HG03095 (cell line): Measurements from ENCODE around the gene VWA7.
A peak's percentile ranks its signal among the peaks of the same experiment; 100 is the strongest.
"Not testable (repeated sequence)": the region's sequence is repeated elsewhere in the genome, so short reads cannot be mapped to it uniquely, and the experiment has no call there.

Experiments
- ATAC-seq: cut with Tn5 transposase; IDR thresholded peaks from one replicate; pipeline ENCODE4 v1.9.1; 2021; ENCODE audit warnings: moderate library complexity; ENCODE audit not compliant: unreplicated experiment

Gene VWA7

DNA sequence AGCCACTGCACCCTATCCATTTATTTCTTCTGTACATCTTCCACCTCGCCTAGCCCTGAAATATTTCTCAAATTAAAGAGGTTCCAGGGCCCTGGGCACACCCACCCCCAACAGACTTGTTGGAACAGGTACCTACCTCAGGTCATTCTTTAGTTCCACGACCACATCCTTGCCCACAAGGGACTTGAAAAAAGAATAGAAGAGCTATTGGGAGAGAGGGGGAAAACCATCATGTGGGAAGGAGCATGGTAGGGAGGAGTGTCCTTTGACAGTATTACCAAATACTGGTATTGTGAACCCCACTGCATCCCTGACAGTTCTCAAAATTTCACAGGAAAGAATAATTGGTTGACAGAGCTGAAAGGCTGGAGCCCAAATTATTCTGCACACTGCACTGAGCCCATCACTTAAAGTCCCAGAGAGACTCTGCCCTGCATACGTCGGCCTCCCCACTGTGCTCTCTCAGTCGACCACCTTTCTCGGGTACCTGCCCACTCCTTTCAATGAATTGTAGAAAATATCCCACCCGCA lies 28.9 kb upstream of the VWA7 start:
- no peak for ATAC-seq

DNA sequence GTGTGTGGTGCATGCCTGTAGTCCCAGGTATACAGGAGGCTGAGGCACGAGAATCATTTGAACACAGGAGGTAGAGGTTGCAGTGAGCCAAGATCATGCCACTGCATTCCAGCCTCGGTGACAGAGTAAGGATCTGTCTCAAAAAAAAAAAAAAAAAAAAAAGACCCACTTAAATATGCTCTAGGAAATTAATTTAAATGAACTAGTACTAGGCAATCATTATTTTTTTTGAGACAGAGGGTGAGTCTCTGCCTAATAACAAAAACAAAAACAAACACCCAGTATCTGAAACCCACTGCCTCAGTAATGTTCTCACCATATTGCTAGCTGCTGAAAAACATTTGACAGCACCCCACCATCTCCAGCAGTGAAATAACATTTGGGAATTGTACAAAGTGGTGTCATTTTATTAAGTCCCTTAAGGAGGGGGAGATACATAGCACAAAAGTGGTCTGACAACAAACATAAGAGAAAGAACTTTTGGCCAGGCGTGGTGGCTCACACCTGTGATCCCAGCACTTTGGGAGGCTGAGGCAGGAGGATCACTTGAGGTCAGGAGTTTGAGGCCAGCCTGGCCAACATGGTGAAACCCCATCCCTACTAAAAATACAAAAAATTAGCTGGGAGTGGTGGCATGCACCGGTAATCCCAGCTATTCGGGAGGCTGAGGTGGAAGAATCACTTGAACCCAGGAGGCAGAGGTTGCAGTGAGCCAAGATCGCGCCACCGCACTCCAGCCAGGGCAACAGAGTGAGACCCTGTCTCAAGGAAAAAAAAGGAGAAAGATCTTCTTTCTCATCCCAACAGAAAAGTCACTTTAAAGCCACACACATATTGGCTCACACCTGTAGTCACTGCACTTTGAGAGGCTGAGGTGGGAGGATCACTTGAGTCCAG lies 24.2 kb upstream of the VWA7 start:
- ATAC-seq: not testable (repeated sequence)

DNA sequence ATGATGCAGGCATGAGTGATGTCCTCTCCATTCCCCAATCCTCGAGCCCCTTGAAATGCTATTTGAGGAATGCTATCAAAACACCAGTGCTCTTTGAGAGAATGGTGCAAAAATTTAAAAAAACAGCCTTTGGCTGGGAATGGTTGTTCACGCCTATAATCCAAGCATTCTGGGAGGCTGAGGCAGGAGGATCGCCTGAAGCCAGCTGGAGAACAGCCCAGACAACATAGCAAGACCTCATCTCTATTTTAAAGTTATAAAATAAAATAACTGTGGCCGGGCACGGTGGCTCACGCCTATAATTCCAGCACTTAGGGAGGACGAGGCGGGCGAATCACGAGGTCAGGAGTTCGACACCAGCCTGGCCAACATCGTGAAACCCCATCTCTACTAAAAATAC lies 22.7 kb upstream of the VWA7 start:
- no peak for ATAC-seq

DNA sequence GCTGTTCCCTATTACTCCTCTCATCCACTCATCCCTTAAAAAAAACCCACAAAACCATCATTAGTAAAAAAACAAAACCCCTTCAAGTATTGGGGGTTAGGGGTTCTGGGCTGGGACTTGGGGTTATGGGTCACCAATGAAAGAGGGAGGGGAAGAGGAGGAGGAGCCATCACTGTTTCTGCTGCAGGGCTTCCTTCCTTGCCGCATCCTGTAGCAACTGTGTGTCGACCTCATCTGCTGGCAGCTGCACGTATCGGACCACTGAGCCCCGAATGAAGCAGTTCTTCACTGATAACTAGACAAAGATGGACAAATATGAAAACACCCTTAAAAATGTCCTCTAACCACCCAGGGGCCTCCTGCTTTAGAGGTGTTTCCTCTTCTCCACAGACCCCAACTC lies 20.5 kb upstream of the VWA7 start:
- ATAC-seq: no peak

DNA sequence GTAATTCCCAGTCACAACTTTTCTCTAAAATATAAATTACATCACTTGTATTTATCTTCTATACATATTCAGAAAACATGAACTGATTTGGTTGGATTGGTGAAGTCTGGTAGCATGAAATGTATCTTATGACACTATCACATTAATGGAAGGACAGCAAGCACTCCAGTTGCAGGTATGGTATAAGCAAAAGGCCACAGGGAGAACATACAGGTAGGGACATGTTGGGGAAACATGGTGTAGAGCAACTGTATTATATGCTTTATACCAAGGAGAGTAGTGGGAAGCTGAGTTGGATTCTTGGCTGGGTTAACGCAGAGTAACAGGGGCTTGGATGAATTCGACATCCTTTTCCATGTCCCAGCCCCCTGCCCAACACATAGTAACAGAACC lies 19.9 kb upstream of the VWA7 start:
- no peak for ATAC-seq

DNA sequence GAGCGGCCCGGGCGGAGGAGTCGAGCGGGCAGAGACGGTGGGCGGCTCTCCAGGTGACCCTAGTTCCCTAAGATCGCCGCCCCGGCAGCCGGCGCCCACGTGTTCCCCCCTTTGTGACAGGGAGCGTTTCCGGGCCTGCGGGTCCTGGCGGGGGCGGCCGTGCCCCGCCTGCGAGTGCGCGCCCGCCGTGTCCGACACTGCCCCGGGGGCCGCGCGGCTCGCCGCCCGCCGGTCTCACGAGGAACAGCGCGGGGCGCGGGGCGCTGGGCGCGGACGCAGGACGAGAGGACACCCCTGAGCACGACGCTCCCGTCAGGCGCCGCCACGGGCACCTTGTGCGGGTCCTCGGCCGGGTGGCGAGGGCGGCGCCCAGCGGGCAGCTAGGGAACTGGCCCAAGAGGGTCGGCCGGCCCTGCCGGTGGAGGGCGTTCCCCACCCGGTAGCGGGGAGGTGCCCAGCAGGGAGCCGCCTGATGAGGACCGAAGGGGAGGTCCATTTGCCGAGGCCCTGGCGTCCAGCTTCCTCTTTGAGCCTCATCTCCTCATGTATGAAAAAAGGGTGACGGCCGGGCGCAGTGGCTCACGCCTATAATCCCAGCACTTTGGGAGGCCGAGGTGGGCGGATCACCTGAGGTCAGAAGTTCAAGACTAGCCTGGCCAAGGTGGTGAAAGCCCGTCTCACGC lies 18.6 kb upstream of the VWA7 start, which contains the start of gene VARS1:
Gene VARS1, minus strand, starts transcription at position 137 of the 683 bp plus-strand sequence. CDS start 535 bp downstream, outside the sequence.
- peak; percentile 72 for ATAC-seq

DNA sequence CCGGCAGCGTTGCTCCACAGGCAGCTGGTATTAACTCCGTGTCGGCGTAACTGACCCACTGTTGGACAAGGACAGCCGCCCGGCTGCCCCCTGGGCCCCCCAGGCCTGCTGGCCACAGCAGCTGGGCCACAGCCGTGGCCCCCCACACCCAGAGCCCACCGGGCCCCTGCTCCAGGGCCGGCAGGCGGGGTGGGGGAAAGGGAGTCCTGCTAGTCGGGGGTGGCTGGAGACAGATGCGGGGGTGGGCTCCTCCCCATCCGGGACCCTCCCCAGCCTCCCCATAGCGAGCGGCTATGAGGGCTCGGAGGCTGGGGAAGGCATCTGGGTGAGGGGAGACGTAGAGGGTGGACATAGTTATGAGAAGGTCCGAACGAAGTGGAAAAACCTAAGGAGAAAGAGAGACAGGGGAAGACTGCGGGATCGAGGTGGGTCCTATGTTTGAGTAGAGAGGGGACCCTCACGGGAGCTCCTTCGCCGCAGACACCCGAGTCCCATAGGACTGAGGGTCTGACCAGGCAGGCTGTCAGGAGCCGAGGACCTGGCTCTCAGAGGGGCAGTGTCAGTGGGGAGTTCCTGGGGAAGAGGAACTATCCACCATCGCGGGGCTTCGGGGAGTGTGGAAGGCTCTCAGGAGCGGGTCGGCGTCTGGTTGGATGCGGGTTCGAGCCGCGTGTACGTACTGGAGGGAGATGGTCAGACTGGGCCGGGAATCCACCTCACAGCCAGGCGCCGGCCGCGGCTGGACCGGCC lies 17.9 kb upstream of the VWA7 start:
- ATAC-seq: peak; percentile 8

DNA sequence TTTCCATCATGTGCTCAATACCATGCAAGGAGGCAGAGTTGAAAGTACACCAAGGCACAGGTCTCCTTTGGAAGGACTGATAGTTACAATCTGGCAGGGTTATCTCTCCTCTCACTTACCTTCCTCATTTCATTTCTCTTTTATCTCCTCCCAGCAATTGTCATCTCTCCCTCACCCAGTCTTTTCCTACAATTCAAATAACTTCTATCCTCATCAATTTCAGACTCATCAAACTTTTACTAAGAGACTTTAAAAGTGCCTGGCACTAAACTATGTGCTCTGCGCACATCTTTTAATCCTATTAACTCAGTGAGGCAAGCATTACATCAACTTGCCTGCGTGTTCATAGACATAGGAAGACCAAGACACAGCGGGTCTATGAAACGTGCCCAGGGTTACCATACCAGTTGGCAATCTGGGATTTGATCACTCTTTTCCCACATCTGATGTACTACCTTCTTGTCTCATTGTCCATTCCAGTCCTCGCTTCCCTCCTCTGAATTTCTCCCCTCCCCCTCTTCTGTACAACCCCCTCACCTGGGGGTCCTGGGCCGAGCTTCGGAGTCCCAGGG lies 17.3 kb upstream of the VWA7 start:
- no peak for ATAC-seq

DNA sequence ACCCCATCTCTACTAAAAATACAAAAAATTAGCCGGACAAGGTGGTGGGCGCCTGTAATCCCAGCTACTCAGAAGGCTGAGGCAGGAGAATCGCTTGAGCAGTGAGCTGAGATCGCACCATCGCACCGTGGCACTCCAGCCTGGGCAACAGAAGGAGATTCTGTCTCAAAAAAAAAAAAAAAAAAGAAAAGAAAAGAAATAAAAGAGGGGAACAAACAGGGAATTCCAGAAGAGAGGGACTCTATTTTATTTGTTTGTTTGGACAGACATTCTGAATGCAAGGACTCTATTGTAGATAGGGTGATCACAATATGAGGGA lies 16.8 kb upstream of the VWA7 start:
- ATAC-seq: not testable (repeated sequence)

DNA sequence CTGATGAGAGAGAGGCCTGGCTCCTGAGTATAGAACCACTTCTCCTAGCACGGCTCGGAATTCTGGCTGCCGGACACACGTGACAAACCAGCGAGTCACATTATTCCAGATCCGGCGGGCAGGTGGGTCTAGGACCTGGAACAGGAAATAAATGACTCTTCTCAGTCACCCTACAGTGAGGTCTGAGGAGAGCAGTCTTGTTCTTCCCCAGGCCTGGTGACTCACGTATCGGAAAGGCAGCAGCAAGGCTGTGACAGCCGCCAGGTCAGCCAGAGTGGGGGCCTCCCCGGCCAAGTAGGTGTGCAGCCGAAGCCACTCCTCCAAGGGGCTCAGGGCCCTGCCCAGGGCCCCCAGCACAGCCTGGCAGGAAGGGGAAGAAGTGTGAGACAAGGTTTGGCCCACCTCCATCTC lies 15.6 kb upstream of the VWA7 start:
- no peak for ATAC-seq

DNA sequence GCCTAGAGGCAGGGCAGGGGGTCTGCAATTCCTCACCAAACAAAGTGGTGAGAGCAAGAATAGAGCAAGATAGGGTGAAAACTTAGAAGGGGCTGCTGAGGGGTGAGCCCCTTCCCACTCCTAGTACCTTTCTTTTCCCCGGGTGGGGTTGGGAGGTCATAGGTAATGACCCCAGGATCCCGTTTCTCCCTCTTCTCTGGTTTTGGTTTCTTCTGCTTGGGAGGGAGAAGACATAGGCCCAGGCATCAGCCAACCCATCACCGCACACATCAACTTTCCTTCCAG lies 14.9 kb upstream of the VWA7 start:
- no peak for ATAC-seq

DNA sequence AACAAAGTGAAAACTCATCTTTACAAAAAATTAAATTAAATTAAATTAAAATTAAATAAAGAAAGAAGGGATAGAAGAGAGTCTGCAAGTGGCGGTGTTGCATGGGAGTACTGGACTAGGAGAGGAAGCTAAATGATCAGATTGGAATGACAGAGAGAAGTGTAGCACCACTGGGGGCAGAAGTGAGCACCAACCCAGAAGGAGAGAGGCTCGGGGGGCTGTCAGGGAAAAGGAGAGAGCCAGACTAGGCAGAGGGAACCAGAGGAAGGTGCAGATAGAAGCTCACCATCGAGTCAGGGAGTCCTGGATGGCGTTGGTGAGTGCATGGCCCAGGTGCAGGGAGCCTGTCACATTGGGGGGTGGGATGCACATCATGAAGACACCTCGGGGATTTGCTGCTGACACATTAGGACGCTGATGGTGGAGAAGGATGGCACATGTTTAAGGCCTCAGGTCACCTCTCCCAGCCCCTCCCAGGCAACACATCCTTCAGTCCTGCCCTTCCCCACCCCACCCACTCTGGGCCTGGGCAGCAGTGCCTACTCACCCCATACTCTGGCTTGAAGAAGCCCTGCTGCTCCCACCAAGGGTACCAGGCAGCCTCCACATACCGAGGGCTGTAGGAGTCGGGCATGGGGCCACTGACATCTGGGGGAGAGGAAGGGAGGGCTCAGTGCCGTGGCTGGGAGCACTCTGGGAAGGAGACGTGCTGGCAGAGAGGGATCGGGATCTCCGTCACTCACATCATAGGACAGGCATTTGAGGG lies 14.4 kb upstream of the VWA7 start:
- ATAC-seq: no peak

DNA sequence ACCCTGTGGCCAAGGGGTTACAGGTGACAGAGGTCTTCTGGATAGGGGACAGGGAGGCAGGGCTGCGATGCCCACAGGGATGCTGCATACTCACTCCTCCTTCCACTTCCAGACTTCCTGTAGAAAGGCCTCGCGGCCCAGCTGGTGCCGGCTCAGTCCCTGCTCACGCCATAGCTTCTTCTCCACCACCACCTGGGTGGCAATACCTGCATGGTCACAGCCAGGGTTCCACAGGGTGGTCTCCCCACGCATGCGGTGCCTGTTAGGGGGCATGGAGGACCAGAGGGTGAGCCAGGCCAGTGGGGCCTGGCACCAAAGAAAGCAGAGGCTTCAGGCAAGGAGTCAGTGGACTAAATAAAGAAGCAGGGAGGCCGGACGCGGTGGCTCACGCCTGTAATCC lies 8.3 kb upstream of the VWA7 start:
- ATAC-seq: no peak

DNA sequence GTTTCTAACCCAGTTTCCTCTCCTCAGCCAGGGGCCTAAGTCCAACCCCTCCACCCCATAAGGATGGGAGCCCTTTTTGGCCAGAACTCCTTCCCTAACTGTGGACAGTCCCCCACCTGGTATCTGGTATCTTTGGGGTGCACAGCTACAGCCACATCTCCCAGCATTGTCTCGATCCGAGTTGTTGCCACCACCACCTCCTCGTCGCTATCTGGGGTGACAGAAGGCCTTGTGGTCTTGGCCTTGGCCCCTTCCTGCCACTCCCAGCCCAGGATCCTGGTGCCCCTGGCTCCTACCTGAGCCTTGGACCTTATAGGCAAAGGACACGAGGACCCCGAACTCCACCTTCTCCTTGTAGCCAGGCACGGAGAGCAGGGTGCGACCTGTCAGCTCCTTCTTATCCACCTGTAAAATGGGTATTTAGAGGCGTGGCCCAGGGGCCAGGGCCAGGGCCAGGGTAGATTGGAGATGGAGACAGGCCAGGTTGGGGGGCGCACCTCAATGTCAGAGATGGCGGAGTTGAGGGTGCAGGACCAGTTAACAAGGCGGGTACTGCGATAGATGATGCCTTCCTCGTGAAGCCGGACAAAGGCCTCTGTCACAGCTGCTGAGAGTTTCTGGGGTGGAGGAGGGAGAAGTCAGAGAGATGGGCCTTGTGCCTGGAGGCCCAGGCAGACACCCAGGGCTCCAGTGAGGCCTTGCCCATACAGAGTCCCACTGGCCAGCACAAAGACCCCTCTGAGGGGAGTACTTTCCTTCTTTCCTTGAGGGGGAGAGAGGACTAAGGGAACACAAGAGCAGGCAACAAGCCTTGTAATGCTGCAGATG lies 7.2 kb upstream of the VWA7 start:
- ATAC-seq: no peak

DNA sequence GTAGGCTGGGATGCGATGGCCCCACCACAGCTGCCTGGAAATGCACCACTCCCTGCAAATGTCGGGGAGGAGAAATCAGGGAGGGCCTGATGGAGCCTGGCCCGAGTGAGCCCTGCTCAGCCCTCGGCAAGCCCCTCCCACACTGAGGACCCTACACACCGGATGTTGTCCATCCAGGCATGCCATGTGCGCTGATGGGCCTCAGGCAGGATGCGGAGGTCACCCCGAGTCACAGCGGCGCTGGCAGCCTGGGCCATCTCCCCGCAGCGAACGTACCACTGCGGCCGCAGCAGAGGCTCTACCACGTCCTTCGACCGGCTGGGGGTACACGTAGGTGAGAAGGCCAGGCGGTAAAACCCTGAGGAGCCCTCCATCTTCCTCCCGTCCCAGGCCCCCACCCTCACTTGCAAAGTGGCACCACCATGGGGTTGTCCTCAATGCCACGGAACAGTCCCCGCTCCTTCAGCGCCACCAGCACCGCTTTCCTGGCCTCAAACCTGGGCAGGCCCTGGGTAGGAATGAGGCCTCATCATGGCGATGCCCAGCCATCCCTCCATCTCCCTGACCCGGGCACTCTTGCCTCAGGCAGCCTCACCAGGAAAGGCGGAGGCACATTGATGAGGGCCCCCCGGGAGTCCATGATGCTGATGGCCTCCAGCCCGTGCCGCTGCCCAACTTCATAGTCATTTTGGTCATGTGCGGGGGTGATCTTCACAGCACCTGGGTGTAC lies 5.2 kb upstream of the VWA7 start:
- ATAC-seq: no peak

DNA sequence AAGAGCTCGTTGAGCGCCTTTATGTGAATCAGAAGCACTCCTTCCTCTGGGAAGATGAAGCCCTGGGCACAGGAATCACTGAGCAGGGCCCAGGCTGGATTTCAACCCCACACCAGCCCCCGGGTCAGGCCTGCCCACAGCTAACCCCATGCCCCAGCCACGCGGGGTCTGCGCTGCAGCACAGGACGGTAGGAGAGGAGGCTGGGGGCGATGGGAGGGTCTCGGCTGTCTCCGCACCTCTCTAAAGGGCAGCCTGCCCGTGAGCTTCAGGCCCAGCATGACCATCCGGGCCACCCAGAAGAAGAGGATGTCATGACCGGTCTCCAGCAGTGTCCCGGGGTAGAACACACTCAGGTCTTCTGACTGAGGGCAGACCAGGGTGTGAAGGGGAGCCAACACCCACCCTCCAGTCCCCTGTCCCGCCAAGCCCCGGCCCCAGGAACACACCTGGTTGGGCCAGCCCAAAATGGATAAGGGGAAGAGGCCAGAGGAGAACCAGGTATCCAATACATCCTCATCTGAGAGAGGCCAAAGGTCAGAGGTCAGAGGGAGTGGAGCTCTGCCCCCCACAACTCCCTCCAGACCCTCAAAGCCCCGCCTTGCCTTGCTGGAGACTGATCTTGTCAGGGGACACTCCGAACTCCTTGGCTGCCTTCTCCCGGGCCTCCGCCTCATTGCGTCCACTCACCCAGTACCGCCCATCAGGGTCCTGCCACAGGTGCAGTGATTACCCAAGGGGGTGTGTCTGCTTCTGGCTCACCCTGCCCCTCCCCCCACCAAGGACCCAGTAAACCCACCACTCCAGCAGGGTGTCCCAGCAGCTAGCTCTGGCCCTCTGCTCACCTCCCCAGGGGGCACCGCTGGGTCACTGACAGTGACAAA lies 4.4 kb upstream of the VWA7 start:
- ATAC-seq: no peak

DNA sequence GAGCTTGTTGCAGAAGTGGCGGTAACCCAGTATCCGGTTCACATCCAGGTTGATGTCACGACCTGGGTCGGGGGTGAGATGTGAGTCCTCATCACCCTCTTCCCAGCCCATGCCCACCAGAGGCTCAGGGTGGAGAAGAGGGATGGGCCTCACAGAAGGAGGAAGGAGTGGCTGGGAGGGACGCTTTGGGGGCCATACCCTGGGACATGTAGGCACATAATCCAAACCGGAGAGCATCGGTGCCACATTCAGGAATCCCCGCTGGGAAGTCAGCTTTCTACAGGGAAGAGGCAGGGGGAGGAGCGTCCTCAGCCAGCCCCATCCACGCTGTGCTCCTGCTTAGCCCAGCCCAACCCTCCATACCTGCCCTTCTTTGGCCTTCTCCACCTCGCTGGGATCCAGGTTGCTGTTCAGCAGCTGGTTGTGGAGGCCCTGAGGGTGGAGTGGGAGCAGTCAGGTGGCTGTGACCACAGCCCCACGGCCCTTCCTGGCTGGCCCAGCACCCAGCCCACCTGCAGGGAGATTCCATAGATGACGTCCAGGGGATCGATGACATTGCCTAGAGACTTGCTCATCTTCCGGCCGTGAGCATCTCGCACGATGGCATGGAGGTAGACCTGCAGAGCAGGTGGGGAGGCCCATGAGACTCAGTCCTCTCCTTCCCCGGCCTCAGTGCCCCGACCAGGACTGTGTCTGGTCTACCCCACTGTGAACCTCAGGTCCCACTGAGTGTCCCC lies 3.5 kb upstream of the VWA7 start:
- ATAC-seq: no peak
